Activated CD8-positive, alpha-beta memory T cell treated with anti-CD3 and anti-CD28 coated beads for 48 hours (primary cell): ENCODE data around the gene PIEZO2.

Experiments used
- DNase-seq, 3 experiments: peaks; one replicate each; pipeline ENCODE4 v3.0.0-alpha.2; 2020; ENCODE audit warnings: low read depth in 2 of 3, low spot score in 2 of 3

Gene PIEZO2

GRCh38 chr18:10794771-10795170, 354.6 kb downstream of the PIEZO2 start:
- DNase-seq, result no peak

- no peak for DNase-seq
Measured at GRCh38 chr18:10793730-10794370, 355.5 kb downstream of the PIEZO2 start.

- DNase-seq, result no peak
Measured at GRCh38 chr18:10792181-10792580, 357.2 kb downstream of the PIEZO2 start.

- DNase-seq, result no peak
Measured at GRCh38 chr18:10791169-10791831, 358.1 kb downstream of the PIEZO2 start.

GRCh38 chr18:10789180-10789579, 360.2 kb downstream of the PIEZO2 start:
- DNase-seq, result no peak

- peak; percentile 56 to 75 (median 68) for DNase-seq
Measured at GRCh38 chr18:10787293-10787901, 362.0 kb downstream of the PIEZO2 start.

- no peak for DNase-seq
Measured at GRCh38 chr18:10785798-10786197, 363.6 kb downstream of the PIEZO2 start.

- DNase-seq, result no peak
Measured at GRCh38 chr18:10784596-10785202, 364.7 kb downstream of the PIEZO2 start.

GRCh38 chr18:10783941-10784340, 365.4 kb downstream of the PIEZO2 start:
- no peak for DNase-seq

- no peak for DNase-seq
Measured at GRCh38 chr18:10776493-10776892, 372.9 kb downstream of the PIEZO2 start.

- DNase-seq, result no peak
Measured at GRCh38 chr18:10775026-10775425, 374.3 kb downstream of the PIEZO2 start.

GRCh38 chr18:10771053-10771709, 378.2 kb downstream of the PIEZO2 start:
- DNase-seq, result no peak

- DNase-seq, result no peak
Measured at GRCh38 chr18:10770264-10770663, 379.1 kb downstream of the PIEZO2 start.

- DNase-seq, result no peak
Measured at GRCh38 chr18:10768221-10768620, 381.1 kb downstream of the PIEZO2 start.

- no peak for DNase-seq
Measured at GRCh38 chr18:10767658-10768057, 381.7 kb downstream of the PIEZO2 start.

GRCh38 chr18:10760986-10761385, 388.4 kb downstream of the PIEZO2 start:
- DNase-seq, result no peak

GRCh38 chr18:10759241-10759640, 390.1 kb downstream of the PIEZO2 start:
- DNase-seq, result no peak

GRCh38 chr18:10757946-10758345, 391.4 kb downstream of the PIEZO2 start:
- DNase-seq, result no peak

- DNase-seq, result no peak
Measured at GRCh38 chr18:10757349-10757748, 392.0 kb downstream of the PIEZO2 start.

GRCh38 chr18:10755855-10756254, 393.5 kb downstream of the PIEZO2 start:
- no peak for DNase-seq

GRCh38 chr18:10754128-10754527, 395.2 kb downstream of the PIEZO2 start:
- DNase-seq, result no peak

- no peak for DNase-seq
Measured at GRCh38 chr18:10752382-10752781, 397.0 kb downstream of the PIEZO2 start.
